HCT116 (cell line): ENCODE measurements around the gene LETMD1. TPM values are rescaled to one million over a fixed set of nuclear protein-coding genes. Genes with fewer than 3 reads are reported as not detected.
A peak's percentile ranks its signal among the peaks of the same experiment; 100 is the strongest.

Source experiments
- ATAC-seq: fragments of 200-7000 bp; cut with Tn5 transposase; 2 replicates; pipeline ENCODE4 v1.9.1; 2020; ENCODE audit warnings: mild to moderate bottlenecking, moderate library complexity
- BruUV-seq: library from RNA; stranded (reverse); fragments of 400-500 nt; replicated peaks from 2 replicates; lab custom pipeline; 2021; lab: Mats Ljungman, UMichigan
- CTCF ChIA-PET: fragments of 300-600 bp; sonication (Branson Sonifier 250); formaldehyde crosslinking; loops from one replicate; lab custom pipeline; 2021; ENCODE audit warnings: antibody characterized with exemption; lab: Charles Lee
- POLR2A ChIA-PET: fragments of 300-600, 350-600 bp; sonication (Branson Sonifier 250); formaldehyde crosslinking; loops from one replicate; lab custom pipeline; 2021; ENCODE audit warnings: antibody characterized with exemption; lab: Charles Lee
- RAD21 ChIA-PET, 2 experiments: fragments of 300-600 bp; sonication (Branson Sonifier 250); formaldehyde crosslinking; loops; one replicate each; lab custom pipeline; 2023; ENCODE audit warnings: low total read pairs in 2 of 2; ENCODE audit not compliant: uncharacterized antibody in 2 of 2, unreplicated experiment in 2 of 2, low non-redundant PET in 1 of 2; lab: Charles Lee
- DNase-seq: peaks from one replicate; pipeline ENCODE4 v3.0.0-alpha.2; 2010; ENCODE audit warnings: low read depth, low spot score
- H2AFZ ChIP-seq: fragments of 200-600 bp; shearing (Covaris generic), sonication (generic); 2 replicates; pipeline ENCODE4 v1.6.1; 2017; ENCODE audit warnings: low read depth, mixed run types, mixed read lengths, antibody characterized with exemption, low read length; ENCODE audit not compliant: poor library complexity, severe bottlenecking
- H3K27ac ChIP-seq: 2 replicates; pipeline ENCODE4 v1.5.1; 2012; ENCODE audit warnings: low read depth, low read length
- H3K27me3 ChIP-seq: fragments of 200-600 bp; sonication (generic); 2 replicates; pipeline ENCODE4 v1.6.1; 2016; ENCODE audit warnings: mixed run types, low read length, mixed read lengths; ENCODE audit not compliant: insufficient read depth
- H3K36me3 ChIP-seq, 2 experiments: fragments of 200-500 bp in 1 of 2; fragments of 200-600 bp in 1 of 2; sonication (Bioruptor generic) in 1 of 2; sonication (generic) in 1 of 2; 2 replicates each; pipeline versions ENCODE4 v1.5.1 to v1.6.1; 2014 to 2016; ENCODE audit warnings: low read length in 2 of 2, inconsistent platforms in 1 of 2, mixed read lengths in 1 of 2, mixed run types in 1 of 2; ENCODE audit not compliant: insufficient read depth in 2 of 2, control insufficient read depth in 1 of 2
- H3K4me1 ChIP-seq, 2 experiments: fragments of 200-600 bp in 1 of 2; sonication (generic) in 1 of 2; 2 replicates each; pipeline versions ENCODE4 v1.5.1 to v1.6.1; 2012 to 2017; ENCODE audit warnings: low read length in 2 of 2, inconsistent platforms in 1 of 2, mild to moderate bottlenecking in 1 of 2, mixed read lengths in 1 of 2, mixed run types in 1 of 2, moderate library complexity in 1 of 2; ENCODE audit not compliant: insufficient read depth in 2 of 2, control insufficient read depth in 1 of 2
- H3K4me2 ChIP-seq: fragments of 200-600 bp; sonication (generic); 2 replicates; pipeline ENCODE4 v1.6.1; 2017; ENCODE audit warnings: mixed run types, low read length, mixed read lengths
- H3K4me3 ChIP-seq, 2 experiments: fragments of 200-600 bp in 1 of 2; sonication (generic) in 1 of 2; replicated peaks in 1 of 2; 2 replicates each; pipeline ENCODE4 v1.5.1; 2011 to 2016; ENCODE audit warnings: low read length in 2 of 2, control low read depth in 1 of 2, low read depth in 1 of 2, mild to moderate bottlenecking in 1 of 2, mixed read lengths in 1 of 2, mixed run types in 1 of 2
- H3K79me2 ChIP-seq: fragments of 200-600 bp; sonication (generic); 2 replicates; pipeline ENCODE4 v1.6.1; 2017; ENCODE audit warnings: mild to moderate bottlenecking, mixed run types, low read length, moderate library complexity, mixed read lengths; ENCODE audit not compliant: insufficient read depth
- H3K9ac ChIP-seq: fragments of 200-600 bp; sonication (generic); 2 replicates; pipeline ENCODE4 v1.6.1; 2016; ENCODE audit warnings: low read length, mixed read lengths
- H3K9me2 ChIP-seq: fragments of 200-600 bp; sonication (generic), shearing (Covaris generic); 2 replicates; pipeline ENCODE4 v1.6.1; 2017; ENCODE audit warnings: mixed run types, mild to moderate bottlenecking, moderate library complexity; ENCODE audit not compliant: insufficient read depth
- H3K9me3 ChIP-seq, 2 experiments: fragments of 200-500 bp in 1 of 2; fragments of 200-600 bp in 1 of 2; sonication (Bioruptor generic) in 1 of 2; sonication (generic) in 1 of 2; 2 replicates each; pipeline ENCODE4 v1.6.1; 2014 to 2017; ENCODE audit warnings: low read length in 2 of 2, mixed read lengths in 2 of 2, inconsistent platforms in 1 of 2, low read depth in 1 of 2, mild to moderate bottlenecking in 1 of 2, mixed run types in 1 of 2, moderate library complexity in 1 of 2; ENCODE audit not compliant: control insufficient read depth in 1 of 2, insufficient read depth in 1 of 2
- H4K20me1 ChIP-seq: fragments of 200-600 bp; sonication (generic), shearing (Covaris generic); 2 replicates; pipeline ENCODE4 v1.6.1; 2017; ENCODE audit warnings: mixed run types, mild to moderate bottlenecking, moderate library complexity; ENCODE audit not compliant: insufficient read depth
- CEBPB ChIP-seq: IDR thresholded peaks from 2 replicates; pipeline ENCODE4 v1.6.1; 2012; ENCODE audit warnings: low read depth
- EGR1 ChIP-seq: IDR thresholded peaks from 2 replicates; pipeline ENCODE4 v1.6.1; 2012; ENCODE audit warnings: low read depth
- FOSL1 ChIP-seq: IDR thresholded peaks from 2 replicates; pipeline ENCODE4 v1.6.1; 2012; ENCODE audit warnings: low read depth
- RAD21 ChIP-seq: IDR thresholded peaks from 2 replicates; pipeline ENCODE4 v1.6.1; 2012; ENCODE audit warnings: low read depth, mild to moderate bottlenecking
- intact Hi-C: fragments of 100-400 bp; cut with micrococcal nuclease; formaldehyde crosslinking; loops from 2 replicates; pipeline ENCODE4 v1.10.0; 2022
- total RNA-seq: library from RNA; stranded (reverse); gene quantifications from one replicate; pipeline ENCODE4 v1.2.1, GENCODE V29; 2021; ENCODE audit not compliant: unreplicated experiment

Gene LETMD1
- total RNA-seq, 1 experiment from 2014 or later: 70.8 TPM

- Histone ChIP-seq H3K4me1 (no peaks in the 10 kb centered on the region), H2AFZ (no peak overlapping the region), H3K4me2 (no peak overlapping the region), H3K27ac (no peak overlapping the region), H3K9ac (no peak overlapping the region), H3K4me3 (no peak overlapping the region), H3K9me2 (no peaks in the 10 kb centered on the region), H4K20me1 (no peaks in the 10 kb centered on the region), H3K36me3 (peaks cover 7 to 21% of the 10 kb centered on the region in 2 experiments; a peak in 3 of 4 replicates), H3K9me3 (no peaks in the 10 kb centered on the region), H3K27me3 (no peaks in the 10 kb centered on the region), H3K79me2 (no peaks in the 10 kb centered on the region)
- DNase-seq (no peak), ATAC-seq (no peak)
- POLR2A ChIA-PET: interaction anchor here (0.5 kb wide), 1 partner anchor 637 kb away, joined by 3 read pairs; no protein-coding TSS in a partner anchor
- RAD21 ChIA-PET: no interaction called here
- no peak for TF ChIP-seq RAD21
- intact Hi-C loops: no loop called here
- CTCF ChIA-PET: no interaction called here
- no TSS peak for BruUV-seq
Observed at GRCh38 chr12:51067229-51067628, 19.1 kb downstream of the LETMD1 start.

- no peak overlapping the region for H3K27ac ChIP-seq
- ATAC-seq: no peak
Observed at GRCh38 chr12:51067771-51068170, 19.6 kb downstream of the LETMD1 start.

GRCh38 chr12:51070004-51070403 is 21.9 kb downstream of the LETMD1 start:
- ChIA-PET CTCF (no interaction called here), POLR2A (interaction anchor here (2.2 kb wide), 1 partner anchor 14 kb away, joined by 8 read pairs; the partner anchor contains the start of gene CSRNP2), RAD21 (no interaction called here)
- intact Hi-C loops: no loop called here
- no peaks in the 10 kb centered on the region for H3K27me3 ChIP-seq
- no peaks in the 10 kb centered on the region for H3K9me3 ChIP-seq
- no peak overlapping the region for H3K4me3 ChIP-seq
- no peaks in the 10 kb centered on the region for H3K79me2 ChIP-seq
- no peaks in the 10 kb centered on the region for H3K4me1 ChIP-seq
- H3K9me2 ChIP-seq: no peaks in the 10 kb centered on the region
- no peak overlapping the region for H3K4me2 ChIP-seq
- H2AFZ ChIP-seq: no peak overlapping the region
- H4K20me1 ChIP-seq: no peaks in the 10 kb centered on the region
- no peak overlapping the region for H3K27ac ChIP-seq
- ATAC-seq: no peak
- BruUV-seq: TSS peak; percentile 38
- DNase-seq: no peak
- TF ChIP-seq FOSL1: no peak
- 0 out of 2 replicates have a peak, but pooled peaks have one; percentile 10 for TF ChIP-seq CEBPB
- TF ChIP-seq, all 23 proteins: peak for 1
- Histone ChIP-seq H3K9ac (no peak overlapping the region), H3K36me3 (peaks cover 4 to 19% of the 10 kb centered on the region in 2 experiments; a peak in 3 of 4 replicates)

More at GRCh38 chr12:51067771-51068170, 19.6 kb downstream of the LETMD1 start:
- Histone ChIP-seq H2AFZ (no peak overlapping the region), H4K20me1 (no peaks in the 10 kb centered on the region), H3K27me3 (no peaks in the 10 kb centered on the region), H3K9ac (no peak overlapping the region), H3K4me2 (no peak overlapping the region), H3K4me1 (no peaks in the 10 kb centered on the region), H3K36me3 (peaks cover 7 to 18% of the 10 kb centered on the region in 2 experiments; a peak in 3 of 4 replicates), H3K9me2 (no peaks in the 10 kb centered on the region), H3K4me3 (no peak overlapping the region), H3K9me3 (no peaks in the 10 kb centered on the region), H3K79me2 (no peaks in the 10 kb centered on the region)
- POLR2A ChIA-PET: no interaction called here
- CTCF ChIA-PET: no interaction called here
- no peak for TF ChIP-seq EGR1
- intact Hi-C loops: no loop called here
- RAD21 ChIA-PET: no interaction called here
- no peak for DNase-seq
- BruUV-seq: no TSS peak
